K562 (cell line): Measurements from ENCODE around the gene PRDX2. TPM values are rescaled to one million over a fixed set of nuclear protein-coding genes. Genes with fewer than 3 reads are reported as not detected.

Source experiments
- E2F6 ChIP-seq, 2 experiments: IDR thresholded peaks; 2 replicates each; pipeline ENCODE4 v1.6.1; 2011; ENCODE audit warnings: borderline replicate concordance in 1 of 2, control low read depth in 1 of 2, low read depth in 1 of 2, low read length in 1 of 2, mild to moderate bottlenecking in 1 of 2, mixed read lengths in 1 of 2, moderate library complexity in 1 of 2; ENCODE audit not compliant: insufficient read depth in 1 of 2, insufficient read length in 1 of 2, poor library complexity in 1 of 2, severe bottlenecking in 1 of 2; ENCODE audit errors: extremely low read depth in 1 of 2
- E4F1 ChIP-seq: fragments of 250-450 bp; sonication (Bioruptor Pico); IDR thresholded peaks from 2 replicates; pipeline ENCODE4 v1.5.0; 2021; ENCODE audit warnings: mild to moderate bottlenecking, borderline replicate concordance
- ETV1 ChIP-seq: fragments of 450-650 bp; conservative IDR thresholded peaks from 2 replicates; pipeline ENCODE4 v1.6.1; 2016; ENCODE audit warnings: missing genetic modification characterization, control low read depth, low read depth, missing compliant biosample characterization
- ETV5 ChIP-seq: sonication (generic); formaldehyde crosslinking; IDR thresholded peaks from 2 replicates; pipeline ENCODE4 v1.4.0; 2020; ENCODE audit warnings: low read depth, mild to moderate bottlenecking, missing genetic modification reagents
- EZH2 ChIP-seq: IDR thresholded peaks from 2 replicates; pipeline ENCODE4 v1.6.1; 2012; ENCODE audit warnings: low read depth, mild to moderate bottlenecking, inconsistent platforms, low read length, borderline replicate concordance
- FOXJ3 ChIP-seq: sonication (generic); formaldehyde crosslinking; IDR thresholded peaks from 2 replicates; pipeline ENCODE4 v1.4.0; 2020; ENCODE audit warnings: mild to moderate bottlenecking, missing genetic modification reagents
- MAFF ChIP-seq: IDR thresholded peaks from 2 replicates; pipeline ENCODE4 v1.6.1; 2012; ENCODE audit warnings: low read length, improper control_type of control experiment
- MCM5 ChIP-seq: fragments of 450-650 bp; IDR thresholded peaks from 2 replicates; pipeline ENCODE4 v1.6.1; 2016; ENCODE audit warnings: low read depth
- MTA1 ChIP-seq: fragments of 450-650 bp; IDR thresholded peaks from 2 replicates; pipeline ENCODE4 v1.6.1; 2017; ENCODE audit warnings: borderline replicate concordance
- NFXL1 ChIP-seq: fragments of 450-650 bp; formaldehyde crosslinking; IDR thresholded peaks from 2 replicates; pipeline ENCODE4 v1.4.0; 2021; ENCODE audit warnings: mild to moderate bottlenecking
- SMARCB1 ChIP-seq: IDR thresholded peaks from 2 replicates; pipeline ENCODE4 v1.6.1; 2011; ENCODE audit warnings: improper control_type of control experiment, low read depth; ENCODE audit not compliant: insufficient read length
- VEZF1 ChIP-seq: fragments of 200-800 bp; sonication (Bioruptor generic); IDR thresholded peaks from 2 replicates; pipeline ENCODE4 v1.6.1; 2017; ENCODE audit warnings: missing genetic modification characterization, missing compliant biosample characterization
- ZNF165 ChIP-seq: fragments of 250-450 bp; sonication (Bioruptor Pico); IDR thresholded peaks from 2 replicates; pipeline ENCODE4 v1.4.0; 2020; ENCODE audit warnings: borderline replicate concordance
- polyA plus RNA-seq, 8 experiments: library from polyadenylated mRNA; depleted of rRNA in 4 of 8; stranded (reverse) in 5 of 8; unstranded in 3 of 8; fragments of >200 nt; fragmentation: Nextera tagmentation in 2 of 8; fragmentation: Illumina TruSeq in 1 of 8; extraction: Ambion mirVana in 2 of 8; extraction: Trizol in 1 of 8; gene quantifications; 2 replicates each; pipeline versions ENCODE4 v1.2.1 to v1.2.3, GENCODE V29; 2011 to 2014; ENCODE audit warnings: inconsistent platforms in 1 of 8, missing spikeins in 1 of 8
- total RNA-seq, 7 experiments: library from RNA; depleted of rRNA in 6 of 7; stranded (reverse); fragments of >200 nt in 6 of 7; fragmentation: Illumina TruSeq in 2 of 7; extraction: Trizol in 2 of 7; gene quantifications; 2 replicates each; pipeline versions ENCODE4 v1.2.1 to v1.2.3, GENCODE V29; 2011 to 2021; ENCODE audit warnings: low replicate concordance in 1 of 7

PRDX2 gene
- total and polyA plus RNA-seq, 9 of the 15 experiments (the other 6 are each of a cell fraction or from before 2014, with no cell fraction given), result 206 to 1,183 (median 415) TPM

GRCh38 chr19:12793290-12794195, 8.1 kb downstream of the PRDX2 start (continued):
- TF ChIP-seq EZH2 (no peak), NFXL1 (CRISPR knock-in tag) (no peak), MAFF (no peak), FOXJ3 (no peak), ZNF165 (CRISPR knock-in tag) (no peak), SMARCB1 (no peak), E2F6 (IDR thresholded peaks at IDR 0.05; ENCODE audit: borderline replicate concordance in 1 of 2, extremely low read depth in 1 of 2, insufficient read depth in 1 of 2, insufficient read length in 1 of 2, low read depth in 1 of 2, low read length in 1 of 2, poor library complexity in 1 of 2, severe bottlenecking in 1 of 2) (peak; percentile 92 to 99), MTA1 (no peak), ETV5 (CRISPR knock-in tag) (peak; percentile 68; the same call in 1 of the 2 replicates), E4F1 (CRISPR knock-in tag) (no peak), VEZF1 (peak; percentile 48), ETV1 (tag) (no peak), MCM5 (no peak)
